OCI-LY7 (cell line): ENCODE data around the gene CUX1. TPM values are rescaled to one million over a fixed set of nuclear protein-coding genes. Genes with fewer than 3 reads are reported as not detected.
"Not testable (repeated sequence)": the region's sequence is repeated elsewhere in the genome, so short reads cannot be mapped to it uniquely, and the experiment has no call there.

Source experiments
- BruUV-seq: library from RNA; stranded (reverse); fragments of 400-500 nt; replicated peaks from 2 replicates; lab custom pipeline; 2021; lab: Mats Ljungman, UMichigan
- CTCF ChIA-PET: fragments of 300-600 bp; sonication (Branson Sonifier 250); formaldehyde crosslinking; loops from one replicate; lab custom pipeline; 2022; ENCODE audit warnings: antibody characterized with exemption; ENCODE audit not compliant: unreplicated experiment; lab: Charles Lee
- POLR2A ChIA-PET: fragments of 300-600 bp; sonication (Branson Sonifier 250); formaldehyde crosslinking; loops from one replicate; lab custom pipeline; 2022; ENCODE audit warnings: antibody characterized with exemption; lab: Charles Lee
- DNase-seq: peaks from one replicate; pipeline ENCODE4 v3.0.0-alpha.2; 2015; ENCODE audit warnings: low spot score
- H2AFZ ChIP-seq: fragments of 200-600 bp; sonication (generic), shearing (Covaris generic); 2 replicates; pipeline ENCODE4 v1.6.1; 2014; ENCODE audit warnings: mild to moderate bottlenecking, antibody characterized with exemption, low read length, moderate library complexity
- H3K27ac ChIP-seq: fragments of 200-600 bp; sonication (generic); 2 replicates; pipeline ENCODE4 v1.5.1; 2014; ENCODE audit warnings: mixed run types, low read depth, mild to moderate bottlenecking, moderate library complexity, low read length, inconsistent platforms; ENCODE audit not compliant: poor library complexity, severe bottlenecking
- H3K36me3 ChIP-seq: fragments of 200-600 bp; sonication (generic); 2 replicates; pipeline ENCODE4 v1.6.1; 2014; ENCODE audit warnings: mild to moderate bottlenecking, antibody characterized with exemption, low read length, moderate library complexity, mixed read lengths; ENCODE audit not compliant: insufficient read depth
- H3K4me1 ChIP-seq: fragments of 200-600 bp; sonication (generic); 2 replicates; pipeline ENCODE4 v1.5.1; 2014; ENCODE audit warnings: mild to moderate bottlenecking, low read length; ENCODE audit not compliant: insufficient read depth, poor library complexity, severe bottlenecking
- H3K4me2 ChIP-seq: fragments of 200-600 bp; sonication (generic); 2 replicates; pipeline ENCODE4 v1.6.1; 2014; ENCODE audit warnings: mild to moderate bottlenecking, low read length
- H3K4me3 ChIP-seq: fragments of 200-600 bp; sonication (generic); 2 replicates; pipeline ENCODE4 v1.5.1; 2014; ENCODE audit warnings: mild to moderate bottlenecking, low read depth, low read length; ENCODE audit not compliant: poor library complexity, severe bottlenecking
- H3K79me2 ChIP-seq: fragments of 200-600 bp; sonication (generic); 2 replicates; pipeline ENCODE4 v1.6.1; 2016; ENCODE audit warnings: low read depth, mild to moderate bottlenecking, low read length, moderate library complexity, mixed read lengths; ENCODE audit not compliant: insufficient read depth
- H3K9me2 ChIP-seq: fragments of 200-600 bp; sonication (generic); 2 replicates; pipeline ENCODE4 v1.6.1; 2016; ENCODE audit warnings: mild to moderate bottlenecking, low read length, mixed read lengths; ENCODE audit not compliant: insufficient read depth
- H3K9me3 ChIP-seq: fragments of 200-600 bp; sonication (generic); 2 replicates; pipeline ENCODE4 v1.6.1; 2014; ENCODE audit warnings: mild to moderate bottlenecking, mixed run types, low read length, mixed read lengths
- H4K20me1 ChIP-seq: fragments of 200-600 bp; sonication (generic); 2 replicates; pipeline ENCODE4 v1.6.1; 2014; ENCODE audit warnings: mild to moderate bottlenecking, antibody characterized with exemption, low read length, moderate library complexity, mixed read lengths; ENCODE audit not compliant: insufficient read depth
- EZH2phosphoT487 ChIP-seq: fragments of 200-600 bp; sonication (generic); IDR thresholded peaks from 2 replicates; pipeline ENCODE4 v1.6.1; 2018; ENCODE audit warnings: low read depth, borderline replicate concordance, mild to moderate bottlenecking, mixed run types, antibody characterized with exemption, low read length, moderate library complexity, mixed read lengths
- intact Hi-C: fragments of 100-400 bp; cut with micrococcal nuclease; formaldehyde crosslinking; loops from one replicate; pipeline ENCODE4 v1.10.0; 2022; ENCODE audit not compliant: unreplicated experiment
- total RNA-seq, 2 experiments: library from RNA; depleted of rRNA in 1 of 2; stranded (reverse); fragments of >200 nt in 1 of 2; shearing (Covaris generic) in 1 of 2; gene quantifications; 2 replicates each; pipeline ENCODE4 v1.2.3, GENCODE V29; 2014 to 2022
- TF ChIP-seq, protein P1 (sequence below): fragments of 200-600 bp; sonication (generic); conservative IDR thresholded peaks from 2 replicates; pipeline ENCODE4 v1.5.1; 2014; ENCODE audit warnings: mild to moderate bottlenecking, antibody characterized with exemption, low read length, moderate library complexity, mixed read lengths

Gene CUX1
- total RNA-seq, 2 experiments from 2014 or later, result 143 to 199 TPM

DNA sequence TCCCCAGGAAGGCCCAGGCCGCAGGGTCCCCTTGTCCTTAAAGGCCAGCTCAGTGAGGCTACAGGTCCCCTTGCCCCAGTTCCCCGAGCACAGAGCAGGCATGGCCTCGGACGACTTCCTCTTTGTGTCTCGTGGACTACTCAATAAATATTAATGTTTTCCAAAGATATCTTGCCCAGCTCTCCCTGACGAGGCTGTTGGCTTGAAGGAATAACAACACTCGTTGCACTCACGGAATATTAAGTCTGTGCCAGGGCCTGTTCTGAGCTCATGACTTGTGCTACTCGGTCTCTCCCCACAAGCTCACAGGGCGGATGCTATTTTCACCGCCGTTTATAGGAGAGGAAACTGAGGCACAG, 68.2 kb downstream of the CUX1 start:
- Histone ChIP-seq H3K36me3 (peaks cover 56% of the 10 kb centered on the region), H2AFZ (no peak overlapping the region), H3K9me3 (no peaks in the 10 kb centered on the region), H4K20me1 (peaks cover 43% of the 10 kb centered on the region; the same call in 1 of the 2 replicates), H3K4me3 (peak overlapping the region; percentile 61), H3K4me2 (peak overlapping the region; percentile 85), H3K4me1 (peaks cover 100% of the 10 kb centered on the region), H3K27ac (peak overlapping the region; percentile 93), H3K79me2 (peaks cover 100% of the 10 kb centered on the region), H3K9me2 (no peaks in the 10 kb centered on the region)
- DNase-seq, result no peak
- intact Hi-C loops, result loop anchor here (2.0 to 5.0 kb wide), 3 partner anchors 29 to 105 kb away; no protein-coding TSS in a partner anchor
- ChIA-PET CTCF (interaction anchor here (1.3 to 1.4 kb wide), 2 partner anchors 15 to 16 kb away, joined by 3 to 5 read pairs; no protein-coding TSS in a partner anchor), POLR2A (interaction anchor here (0.6 to 1.4 kb wide), 13 partner anchors 10 to 104 kb away, joined by 3 to 12 read pairs (median 5); no protein-coding TSS in a partner anchor)
- BruUV-seq, result no TSS peak
- no peak for TF ChIP-seq EZH2phosphoT487
- TF ChIP-seq, protein P1, sequence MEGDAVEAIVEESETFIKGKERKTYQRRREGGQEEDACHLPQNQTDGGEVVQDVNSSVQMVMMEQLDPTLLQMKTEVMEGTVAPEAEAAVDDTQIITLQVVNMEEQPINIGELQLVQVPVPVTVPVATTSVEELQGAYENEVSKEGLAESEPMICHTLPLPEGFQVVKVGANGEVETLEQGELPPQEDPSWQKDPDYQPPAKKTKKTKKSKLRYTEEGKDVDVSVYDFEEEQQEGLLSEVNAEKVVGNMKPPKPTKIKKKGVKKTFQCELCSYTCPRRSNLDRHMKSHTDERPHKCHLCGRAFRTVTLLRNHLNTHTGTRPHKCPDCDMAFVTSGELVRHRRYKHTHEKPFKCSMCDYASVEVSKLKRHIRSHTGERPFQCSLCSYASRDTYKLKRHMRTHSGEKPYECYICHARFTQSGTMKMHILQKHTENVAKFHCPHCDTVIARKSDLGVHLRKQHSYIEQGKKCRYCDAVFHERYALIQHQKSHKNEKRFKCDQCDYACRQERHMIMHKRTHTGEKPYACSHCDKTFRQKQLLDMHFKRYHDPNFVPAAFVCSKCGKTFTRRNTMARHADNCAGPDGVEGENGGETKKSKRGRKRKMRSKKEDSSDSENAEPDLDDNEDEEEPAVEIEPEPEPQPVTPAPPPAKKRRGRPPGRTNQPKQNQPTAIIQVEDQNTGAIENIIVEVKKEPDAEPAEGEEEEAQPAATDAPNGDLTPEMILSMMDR, result no peak

DNA sequence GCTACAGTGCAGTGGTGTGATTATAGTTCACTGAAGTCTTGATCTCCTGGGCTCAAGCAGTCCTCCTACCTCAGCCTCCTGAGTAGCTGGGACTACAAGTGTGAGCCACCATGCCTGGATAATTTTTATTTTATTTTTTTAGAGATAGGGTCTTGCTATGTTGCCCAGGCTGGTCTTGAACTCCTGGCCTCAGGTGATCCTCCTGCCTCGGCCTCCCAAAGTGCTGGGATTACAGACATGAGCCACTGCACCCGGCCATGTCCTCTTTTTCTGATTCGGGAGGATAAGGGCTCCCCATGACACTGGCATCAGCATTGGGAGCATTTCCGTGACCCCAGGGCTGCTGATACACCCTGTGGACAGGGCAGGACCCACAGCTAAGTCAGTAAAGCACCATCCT, 69.9 kb downstream of the CUX1 start:
- peak overlapping the region; percentile 85 for H3K4me2 ChIP-seq
- peaks cover 52% of the 10 kb centered on the region; the same call in 1 of the 2 replicates for H4K20me1 ChIP-seq
- H3K9me3 ChIP-seq, DNase-seq, BruUV-seq, H3K4me3 ChIP-seq, H2AFZ ChIP-seq, H3K9me2 ChIP-seq: not testable (repeated sequence)
- H3K36me3 ChIP-seq, result peaks cover 50% of the 10 kb centered on the region
- H3K27ac ChIP-seq, result peak overlapping the region; percentile 93
- intact Hi-C loops, result loop anchor here (5.0 kb wide), 1 partner anchor 45 kb away; no protein-coding TSS in a partner anchor
- H3K79me2 ChIP-seq, result peaks cover 100% of the 10 kb centered on the region
- POLR2A ChIA-PET, result interaction anchor here (1.0 kb wide), 1 partner anchor 25 kb away, joined by 9 read pairs; no protein-coding TSS in a partner anchor
- CTCF ChIA-PET, result interaction anchor here (0.7 kb wide), 1 partner anchor 12 kb away, joined by 3 read pairs; no protein-coding TSS in a partner anchor
- peaks cover 100% of the 10 kb centered on the region for H3K4me1 ChIP-seq

DNA sequence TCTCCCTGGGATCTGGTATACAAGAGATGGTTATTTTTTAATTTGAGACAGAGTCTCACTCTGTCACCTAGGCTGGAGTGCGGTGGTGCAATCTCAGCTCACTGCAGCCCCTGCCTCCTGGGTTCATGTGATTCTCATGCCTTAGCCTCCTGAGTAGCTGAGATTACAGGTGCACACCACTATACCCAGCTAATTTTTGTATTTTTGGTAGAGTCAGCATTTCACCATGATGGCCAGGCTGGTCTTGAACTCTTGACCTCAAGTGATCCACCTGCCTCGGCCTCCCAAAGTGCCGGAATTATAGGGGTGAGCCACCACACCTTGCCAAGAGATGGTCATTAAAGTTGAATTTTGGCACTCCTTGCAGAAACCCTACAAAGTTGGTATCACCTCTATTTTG, 71.1 kb downstream of the CUX1 start:
- H3K4me3 ChIP-seq, result not testable (repeated sequence)
- intact Hi-C loops, result loop anchor here (5.0 kb wide), 1 partner anchor 44 kb away; no protein-coding TSS in a partner anchor

More for the DNA sequence above, 71.1 kb downstream of the CUX1 start:
- Histone ChIP-seq H3K4me1 (peaks cover 99% of the 10 kb centered on the region), H3K27ac (peak overlapping the region; percentile 93), H4K20me1 (peaks cover 55% of the 10 kb centered on the region; the same call in 1 of the 2 replicates), H3K36me3 (peaks cover 50% of the 10 kb centered on the region), H3K79me2 (peaks cover 100% of the 10 kb centered on the region), H3K4me2 (peak overlapping the region; percentile 85)
- DNase-seq, H2AFZ ChIP-seq, BruUV-seq, H3K9me3 ChIP-seq, H3K9me2 ChIP-seq, CTCF ChIA-PET: not testable (repeated sequence)
- POLR2A ChIA-PET, result interaction anchor here (0.6 to 2.2 kb wide), 8 partner anchors 10 to 282 kb away, joined by 3 to 14 read pairs (median 5); no protein-coding TSS in a partner anchor
